Astrocyte (in vitro differentiated cells and primary cell): ENCODE results near the gene FAM168A.

Experiments used
- EZH2 ChIP-seq: IDR thresholded peaks from 2 replicates; pipeline ENCODE4 v1.6.1; 2012; ENCODE audit warnings: mild to moderate bottlenecking, low read length, inconsistent platforms; ENCODE audit not compliant: insufficient read depth
- TF ChIP-seq, protein P1 (sequence below): IDR thresholded peaks from 2 replicates; pipeline ENCODE4 v1.5.1; 2011; ENCODE audit warnings: low read depth, mild to moderate bottlenecking, inconsistent platforms, low read length, moderate library complexity; ENCODE audit not compliant: insufficient read depth

GRCh38 chr11:73365352-73366264 is 232.3 kb downstream of the FAM168A start:
- TF ChIP-seq, protein P1, sequence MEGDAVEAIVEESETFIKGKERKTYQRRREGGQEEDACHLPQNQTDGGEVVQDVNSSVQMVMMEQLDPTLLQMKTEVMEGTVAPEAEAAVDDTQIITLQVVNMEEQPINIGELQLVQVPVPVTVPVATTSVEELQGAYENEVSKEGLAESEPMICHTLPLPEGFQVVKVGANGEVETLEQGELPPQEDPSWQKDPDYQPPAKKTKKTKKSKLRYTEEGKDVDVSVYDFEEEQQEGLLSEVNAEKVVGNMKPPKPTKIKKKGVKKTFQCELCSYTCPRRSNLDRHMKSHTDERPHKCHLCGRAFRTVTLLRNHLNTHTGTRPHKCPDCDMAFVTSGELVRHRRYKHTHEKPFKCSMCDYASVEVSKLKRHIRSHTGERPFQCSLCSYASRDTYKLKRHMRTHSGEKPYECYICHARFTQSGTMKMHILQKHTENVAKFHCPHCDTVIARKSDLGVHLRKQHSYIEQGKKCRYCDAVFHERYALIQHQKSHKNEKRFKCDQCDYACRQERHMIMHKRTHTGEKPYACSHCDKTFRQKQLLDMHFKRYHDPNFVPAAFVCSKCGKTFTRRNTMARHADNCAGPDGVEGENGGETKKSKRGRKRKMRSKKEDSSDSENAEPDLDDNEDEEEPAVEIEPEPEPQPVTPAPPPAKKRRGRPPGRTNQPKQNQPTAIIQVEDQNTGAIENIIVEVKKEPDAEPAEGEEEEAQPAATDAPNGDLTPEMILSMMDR = no peak
- TF ChIP-seq EZH2 = no peak
